ENCODE results near the gene SELENOP. TPM values are rescaled to one million over a fixed set of nuclear protein-coding genes. Genes with fewer than 3 reads are reported as not detected.

The SELENOP gene
- total and polyA plus RNA-seq, 2 experiments from 2014 or later, result 11.0 to 12.3 TPM

DNA sequence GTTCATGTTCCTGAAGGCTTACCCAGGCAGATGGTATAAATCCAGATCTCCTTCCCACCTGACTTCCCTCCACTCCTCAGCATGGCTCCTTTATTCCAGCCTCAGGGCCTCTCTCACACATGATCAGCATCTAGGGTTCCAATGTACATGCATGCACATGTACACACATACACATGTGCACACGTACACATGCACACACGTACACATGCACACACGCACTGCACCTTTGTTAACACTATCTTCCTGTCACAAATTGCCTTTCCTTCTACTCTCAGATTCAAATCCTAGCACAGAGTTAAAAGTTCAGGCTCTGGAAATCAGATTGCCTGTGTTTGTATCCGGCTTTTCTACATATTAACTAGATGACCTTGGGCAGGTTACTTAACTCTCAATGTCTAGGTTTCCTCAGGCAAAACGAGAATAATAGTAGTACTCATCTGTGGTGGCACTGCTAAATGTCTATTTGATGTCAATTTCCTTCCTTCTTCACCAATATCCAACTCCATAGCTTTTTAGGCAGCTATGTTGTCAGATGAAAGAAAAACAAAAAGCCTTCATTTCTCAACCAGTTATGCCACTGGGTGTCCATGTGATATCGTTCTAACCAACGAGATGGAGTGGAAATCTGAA is 12.8 kb upstream of the SELENOP start:
- Histone ChIP-seq H4K20me1 (replicated peaks; ENCODE audit: insufficient read depth) (no peaks in the 10 kb centered on the region), H3K4me1 (ENCODE audit: insufficient read depth) (no peaks in the 10 kb centered on the region), H3K4me2 (no peak overlapping the region), H3K36me3 (ENCODE audit: insufficient read depth) (no peaks in the 10 kb centered on the region), H3K79me2 (replicated peaks; ENCODE audit: insufficient read depth) (no peaks in the 10 kb centered on the region), H3K9me2 (ENCODE audit: insufficient read depth) (no peaks in the 10 kb centered on the region), H3F3A (replicated peaks; ENCODE audit: low read depth) (no peaks in the 10 kb centered on the region), H3K4me3 (no peak overlapping the region), H2AFZ (no peak overlapping the region), H3K27ac (ENCODE audit: low read depth) (no peak overlapping the region), H3K27me3 (ENCODE audit: insufficient read depth) (no peaks in the 10 kb centered on the region)
- Mint-ChIP-seq H3K9me3 (no peaks in the 10 kb centered on the region), H3K27me3 (ENCODE audit: insufficient read depth, low read depth, poor library complexity) (peaks cover 2% of the 10 kb centered on the region), H3K4me1 (no peaks in the 10 kb centered on the region), H3K27ac (no peak overlapping the region), H3K36me3 (ENCODE audit: low read depth) (no peaks in the 10 kb centered on the region), H3K4me3 (no peak overlapping the region)
- TF ChIP-seq ZNF114 (CRISPR knock-in tag; IDR thresholded peaks at IDR 0.05) (no peak), EZH2 (IDR thresholded peaks at IDR 0.05; ENCODE audit: low read depth, unreplicated experiment) (no peak), EZH2phosphoT487 (IDR thresholded peaks at IDR 0.05; ENCODE audit: unreplicated experiment) (no peak), POLR2AphosphoS5 (IDR thresholded peaks at IDR 0.05; ENCODE audit: low read depth) (no peak), JUNB (IDR thresholded peaks at IDR 0.05; ENCODE audit: unreplicated experiment) (no peak)
- ATAC-seq (no peak), DNase-seq (ENCODE audit: low spot score) (no peak)

DNA sequence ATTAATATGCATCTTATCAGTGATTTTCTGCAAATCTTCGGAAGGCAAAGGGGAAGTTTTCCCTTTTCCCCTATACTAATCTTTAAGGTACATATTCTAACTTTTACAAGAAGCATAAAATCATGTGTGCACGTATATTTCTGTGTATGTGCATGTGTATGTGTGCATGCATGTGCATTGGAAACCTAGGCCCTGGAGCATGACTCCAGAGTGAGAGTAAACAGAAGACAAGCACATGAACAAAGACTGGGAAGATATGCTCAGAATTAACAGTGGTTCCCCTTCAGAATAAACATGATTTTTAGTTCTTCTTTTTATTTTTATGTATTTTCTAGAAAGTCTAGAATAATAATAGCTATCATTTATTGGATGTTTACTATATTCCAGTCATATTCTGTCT is 10.9 kb upstream of the SELENOP start:
- Histone ChIP-seq H3K36me3 (ENCODE audit: insufficient read depth) (no peaks in the 10 kb centered on the region), H3K27ac (ENCODE audit: low read depth) (no peak overlapping the region), H2AFZ (no peak overlapping the region), H3K4me1 (ENCODE audit: insufficient read depth) (no peaks in the 10 kb centered on the region), H3K4me3 (no peak overlapping the region), H3K79me2 (replicated peaks; ENCODE audit: insufficient read depth) (no peaks in the 10 kb centered on the region), H3K27me3 (ENCODE audit: insufficient read depth) (no peaks in the 10 kb centered on the region), H3K9me2 (ENCODE audit: insufficient read depth) (no peaks in the 10 kb centered on the region), H3F3A (replicated peaks; ENCODE audit: low read depth) (no peaks in the 10 kb centered on the region), H4K20me1 (replicated peaks; ENCODE audit: insufficient read depth) (no peaks in the 10 kb centered on the region), H3K4me2 (no peak overlapping the region)
- ATAC-seq (no peak), DNase-seq (ENCODE audit: low spot score) (no peak)
- Mint-ChIP-seq H3K27ac (no peak overlapping the region), H3K27me3 (ENCODE audit: insufficient read depth, low read depth, poor library complexity) (peaks cover 2% of the 10 kb centered on the region), H3K9me3 (no peaks in the 10 kb centered on the region), H3K36me3 (ENCODE audit: low read depth) (no peaks in the 10 kb centered on the region), H3K4me3 (no peak overlapping the region), H3K4me1 (no peaks in the 10 kb centered on the region; the same call in 2 of the 3 replicates)
- no peak for TF ChIP-seq POLR2AphosphoS5 (IDR thresholded peaks at IDR 0.05; ENCODE audit: low read depth)
- TF ChIP-seq, protein P1, sequence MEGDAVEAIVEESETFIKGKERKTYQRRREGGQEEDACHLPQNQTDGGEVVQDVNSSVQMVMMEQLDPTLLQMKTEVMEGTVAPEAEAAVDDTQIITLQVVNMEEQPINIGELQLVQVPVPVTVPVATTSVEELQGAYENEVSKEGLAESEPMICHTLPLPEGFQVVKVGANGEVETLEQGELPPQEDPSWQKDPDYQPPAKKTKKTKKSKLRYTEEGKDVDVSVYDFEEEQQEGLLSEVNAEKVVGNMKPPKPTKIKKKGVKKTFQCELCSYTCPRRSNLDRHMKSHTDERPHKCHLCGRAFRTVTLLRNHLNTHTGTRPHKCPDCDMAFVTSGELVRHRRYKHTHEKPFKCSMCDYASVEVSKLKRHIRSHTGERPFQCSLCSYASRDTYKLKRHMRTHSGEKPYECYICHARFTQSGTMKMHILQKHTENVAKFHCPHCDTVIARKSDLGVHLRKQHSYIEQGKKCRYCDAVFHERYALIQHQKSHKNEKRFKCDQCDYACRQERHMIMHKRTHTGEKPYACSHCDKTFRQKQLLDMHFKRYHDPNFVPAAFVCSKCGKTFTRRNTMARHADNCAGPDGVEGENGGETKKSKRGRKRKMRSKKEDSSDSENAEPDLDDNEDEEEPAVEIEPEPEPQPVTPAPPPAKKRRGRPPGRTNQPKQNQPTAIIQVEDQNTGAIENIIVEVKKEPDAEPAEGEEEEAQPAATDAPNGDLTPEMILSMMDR (conservative IDR thresholded peaks at IDR 0.05; ENCODE audit: low read depth in 2 of 2), result no peak
- TF ChIP-seq EZH2phosphoT487 (IDR thresholded peaks at IDR 0.05; ENCODE audit: unreplicated experiment), result no peak
- TF ChIP-seq, protein P2, sequence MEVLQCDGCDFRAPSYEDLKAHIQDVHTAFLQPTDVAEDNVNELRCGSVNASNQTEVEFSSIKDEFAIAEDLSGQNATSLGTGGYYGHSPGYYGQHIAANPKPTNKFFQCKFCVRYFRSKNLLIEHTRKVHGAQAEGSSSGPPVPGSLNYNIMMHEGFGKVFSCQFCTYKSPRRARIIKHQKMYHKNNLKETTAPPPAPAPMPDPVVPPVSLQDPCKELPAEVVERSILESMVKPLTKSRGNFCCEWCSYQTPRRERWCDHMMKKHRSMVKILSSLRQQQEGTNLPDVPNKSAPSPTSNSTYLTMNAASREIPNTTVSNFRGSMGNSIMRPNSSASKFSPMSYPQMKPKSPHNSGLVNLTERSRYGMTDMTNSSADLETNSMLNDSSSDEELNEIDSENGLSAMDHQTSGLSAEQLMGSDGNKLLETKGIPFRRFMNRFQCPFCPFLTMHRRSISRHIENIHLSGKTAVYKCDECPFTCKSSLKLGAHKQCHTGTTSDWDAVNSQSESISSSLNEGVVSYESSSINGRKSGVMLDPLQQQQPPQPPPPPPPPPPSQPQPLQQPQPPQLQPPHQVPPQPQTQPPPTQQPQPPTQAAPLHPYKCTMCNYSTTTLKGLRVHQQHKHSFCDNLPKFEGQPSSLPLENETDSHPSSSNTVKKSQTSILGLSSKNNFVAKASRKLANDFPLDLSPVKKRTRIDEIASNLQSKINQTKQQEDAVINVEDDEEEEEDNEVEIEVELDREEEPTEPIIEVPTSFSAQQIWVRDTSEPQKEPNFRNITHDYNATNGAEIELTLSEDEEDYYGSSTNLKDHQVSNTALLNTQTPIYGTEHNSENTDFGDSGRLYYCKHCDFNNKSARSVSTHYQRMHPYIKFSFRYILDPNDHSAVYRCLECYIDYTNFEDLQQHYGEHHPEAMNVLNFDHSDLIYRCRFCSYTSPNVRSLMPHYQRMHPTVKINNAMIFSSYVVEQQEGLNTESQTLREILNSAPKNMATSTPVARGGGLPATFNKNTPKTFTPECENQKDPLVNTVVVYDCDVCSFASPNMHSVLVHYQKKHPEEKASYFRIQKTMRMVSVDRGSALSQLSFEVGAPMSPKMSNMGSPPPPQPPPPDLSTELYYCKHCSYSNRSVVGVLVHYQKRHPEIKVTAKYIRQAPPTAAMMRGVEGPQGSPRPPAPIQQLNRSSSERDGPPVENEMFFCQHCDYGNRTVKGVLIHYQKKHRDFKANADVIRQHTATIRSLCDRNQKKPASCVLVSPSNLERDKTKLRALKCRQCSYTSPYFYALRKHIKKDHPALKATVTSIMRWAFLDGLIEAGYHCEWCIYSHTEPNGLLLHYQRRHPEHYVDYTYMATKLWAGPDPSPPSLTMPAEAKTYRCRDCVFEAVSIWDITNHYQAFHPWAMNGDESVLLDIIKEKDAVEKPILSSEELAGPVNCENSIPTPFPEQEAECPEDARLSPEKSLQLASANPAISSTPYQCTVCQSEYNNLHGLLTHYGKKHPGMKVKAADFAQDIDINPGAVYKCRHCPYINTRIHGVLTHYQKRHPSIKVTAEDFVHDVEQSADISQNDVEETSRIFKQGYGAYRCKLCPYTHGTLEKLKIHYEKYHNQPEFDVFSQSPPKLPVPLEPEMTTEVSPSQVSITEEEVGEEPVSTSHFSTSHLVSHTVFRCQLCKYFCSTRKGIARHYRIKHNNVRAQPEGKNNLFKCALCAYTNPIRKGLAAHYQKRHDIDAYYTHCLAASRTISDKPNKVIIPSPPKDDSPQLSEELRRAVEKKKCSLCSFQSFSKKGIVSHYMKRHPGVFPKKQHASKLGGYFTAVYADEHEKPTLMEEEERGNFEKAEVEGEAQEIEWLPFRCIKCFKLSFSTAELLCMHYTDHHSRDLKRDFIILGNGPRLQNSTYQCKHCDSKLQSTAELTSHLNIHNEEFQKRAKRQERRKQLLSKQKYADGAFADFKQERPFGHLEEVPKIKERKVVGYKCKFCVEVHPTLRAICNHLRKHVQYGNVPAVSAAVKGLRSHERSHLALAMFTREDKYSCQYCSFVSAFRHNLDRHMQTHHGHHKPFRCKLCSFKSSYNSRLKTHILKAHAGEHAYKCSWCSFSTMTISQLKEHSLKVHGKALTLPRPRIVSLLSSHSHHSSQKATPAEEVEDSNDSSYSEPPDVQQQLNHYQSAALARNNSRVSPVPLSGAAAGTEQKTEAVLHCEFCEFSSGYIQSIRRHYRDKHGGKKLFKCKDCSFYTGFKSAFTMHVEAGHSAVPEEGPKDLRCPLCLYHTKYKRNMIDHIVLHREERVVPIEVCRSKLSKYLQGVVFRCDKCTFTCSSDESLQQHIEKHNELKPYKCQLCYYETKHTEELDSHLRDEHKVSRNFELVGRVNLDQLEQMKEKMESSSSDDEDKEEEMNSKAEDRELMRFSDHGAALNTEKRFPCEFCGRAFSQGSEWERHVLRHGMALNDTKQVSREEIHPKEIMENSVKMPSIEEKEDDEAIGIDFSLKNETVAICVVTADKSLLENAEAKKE (CRISPR knock-in tag; IDR thresholded peaks at IDR 0.05), result no peak
- TF ChIP-seq, protein P3, sequence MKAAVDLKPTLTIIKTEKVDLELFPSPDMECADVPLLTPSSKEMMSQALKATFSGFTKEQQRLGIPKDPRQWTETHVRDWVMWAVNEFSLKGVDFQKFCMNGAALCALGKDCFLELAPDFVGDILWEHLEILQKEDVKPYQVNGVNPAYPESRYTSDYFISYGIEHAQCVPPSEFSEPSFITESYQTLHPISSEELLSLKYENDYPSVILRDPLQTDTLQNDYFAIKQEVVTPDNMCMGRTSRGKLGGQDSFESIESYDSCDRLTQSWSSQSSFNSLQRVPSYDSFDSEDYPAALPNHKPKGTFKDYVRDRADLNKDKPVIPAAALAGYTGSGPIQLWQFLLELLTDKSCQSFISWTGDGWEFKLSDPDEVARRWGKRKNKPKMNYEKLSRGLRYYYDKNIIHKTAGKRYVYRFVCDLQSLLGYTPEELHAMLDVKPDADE (IDR thresholded peaks at IDR 0.05), result no peak
- no peak for TF ChIP-seq ZNF331 (CRISPR knock-in tag; IDR thresholded peaks at IDR 0.05; ENCODE audit: low read depth)
- no peak for TF ChIP-seq JUNB (IDR thresholded peaks at IDR 0.05; ENCODE audit: unreplicated experiment)
